ENCODE results near the gene TULP4.
"Not testable (repeated sequence)": the region's sequence is repeated elsewhere in the genome, so short reads cannot be mapped to it uniquely, and the experiment has no call there.

TULP4 gene

GRCh38 chr6:158296854-158297324 lies 15.4 kb upstream of the TULP4 start:
- not testable (repeated sequence) for DNase-seq

- not testable (repeated sequence) for DNase-seq
Observed at GRCh38 chr6:158297657-158298056, 14.6 kb upstream of the TULP4 start.

- peak; percentile 83 for DNase-seq
Observed at GRCh38 chr6:158300306-158301143, 11.7 kb upstream of the TULP4 start.

- DNase-seq = not testable (repeated sequence)
Observed at GRCh38 chr6:158301561-158301960, 10.7 kb upstream of the TULP4 start.

GRCh38 chr6:158302195-158302796 lies 10.0 kb upstream of the TULP4 start:
- not testable (repeated sequence) for DNase-seq

GRCh38 chr6:158303210-158303731 lies 9.0 kb upstream of the TULP4 start:
- no peak for DNase-seq

- DNase-seq = no peak
Observed at GRCh38 chr6:158304254-158304653, 8.0 kb upstream of the TULP4 start.

GRCh38 chr6:158309814-158310213 lies 2.5 kb upstream of the TULP4 start:
- no peak for DNase-seq

GRCh38 chr6:158311193-158311592 lies 1.1 kb upstream of the TULP4 start:
- no peak for DNase-seq

GRCh38 chr6:158311626-158312025 lies 639 bp upstream of the TULP4 start:
- no peak for DNase-seq

- no peak for DNase-seq
Observed at GRCh38 chr6:158312672-158313397, 570 bp downstream of the TULP4 start.

GRCh38 chr6:158313989-158314388 lies 1.7 kb downstream of the TULP4 start:
- DNase-seq = no peak

- no peak for DNase-seq
Observed at GRCh38 chr6:158314737-158315136, 2.5 kb downstream of the TULP4 start.

- DNase-seq = peak; percentile 22
Observed at GRCh38 chr6:158316022-158316421, 3.8 kb downstream of the TULP4 start.

GRCh38 chr6:158321960-158322359 lies 9.7 kb downstream of the TULP4 start:
- DNase-seq = no peak

- DNase-seq = no peak
Observed at GRCh38 chr6:158322400-158322723, 10.1 kb downstream of the TULP4 start.

GRCh38 chr6:158322724-158323560 lies 10.7 kb downstream of the TULP4 start:
- DNase-seq = peak; percentile 80

- no peak for DNase-seq
Observed at GRCh38 chr6:158323561-158323958, 11.3 kb downstream of the TULP4 start.

GRCh38 chr6:158324136-158324535 lies 11.9 kb downstream of the TULP4 start:
- DNase-seq = no peak

GRCh38 chr6:158327211-158327610 lies 14.9 kb downstream of the TULP4 start:
- DNase-seq = no peak

GRCh38 chr6:158328952-158329351 lies 16.7 kb downstream of the TULP4 start:
- DNase-seq = no peak

GRCh38 chr6:158329531-158329930 lies 17.3 kb downstream of the TULP4 start:
- no peak for DNase-seq

- DNase-seq = no peak
Observed at GRCh38 chr6:158330016-158330415, 17.8 kb downstream of the TULP4 start.
